NCI-H2081 treated with DMSO at 0.1 percent for 48 hours (cell line): ENCODE data around the gene NPIPB8.
"Not testable (repeated sequence)": the region's sequence is repeated elsewhere in the genome, so short reads cannot be mapped to it uniquely, and the experiment has no call there.

Source experiments
- DNase-seq: peaks from one replicate; lab custom pipeline; 2025; lab: John Stamatoyannopoulos, UW

Gene NPIPB8

DNA sequence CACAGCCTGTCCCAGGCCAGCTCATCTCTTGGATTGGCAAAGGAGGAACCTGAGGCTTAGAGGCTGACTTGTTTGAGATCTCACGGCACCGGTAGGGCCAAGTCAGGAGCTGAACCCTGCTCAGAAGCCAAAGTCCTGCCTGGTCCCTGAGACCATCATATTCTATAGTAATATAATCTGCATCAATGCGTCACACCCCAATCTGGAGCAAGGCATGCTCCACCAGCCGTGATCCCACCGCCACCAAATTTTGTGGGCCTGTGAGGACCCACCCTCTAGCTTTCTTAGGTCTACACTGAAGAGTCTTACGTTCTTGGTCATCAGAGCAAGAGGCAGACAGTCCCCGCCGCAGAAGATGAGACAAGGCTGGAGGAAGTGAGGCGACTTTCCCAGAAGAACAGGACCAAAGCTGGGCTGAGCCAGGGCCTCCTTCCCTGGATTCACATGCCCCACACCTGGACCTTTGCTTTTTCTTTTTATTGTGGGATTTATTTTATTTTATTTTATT, 30.7 kb upstream of the NPIPB8 start:
- no peak for DNase-seq

GRCh38 chr16:28607681-28608495, 30.0 kb upstream of the NPIPB8 start:
- DNase-seq = not testable (repeated sequence)

DNA sequence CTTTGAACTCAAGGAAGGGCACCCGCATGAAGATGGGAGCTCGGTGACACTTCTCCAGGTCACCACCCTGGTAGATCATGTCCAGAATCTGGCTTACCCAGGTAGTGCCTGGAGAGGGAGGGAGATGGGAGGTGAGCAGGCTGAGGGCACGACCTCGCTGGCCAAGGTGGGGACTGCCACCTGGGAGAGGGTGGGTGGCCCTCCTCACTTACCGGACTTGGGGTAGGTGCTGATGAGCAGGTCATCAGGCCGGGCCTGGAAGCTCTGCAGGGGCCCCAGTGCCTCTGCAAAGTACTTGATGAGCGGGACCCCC, 29.4 kb upstream of the NPIPB8 start:
- not testable (repeated sequence) for DNase-seq

- not testable (repeated sequence) for DNase-seq
These were observed 28.8 kb upstream of the NPIPB8 start for GRCh38 chr16:28608867-28609596.

GRCh38 chr16:28609631-28610594, 28.0 kb upstream of the NPIPB8 start, which contains the start of gene SULT1A1:
Gene SULT1A1, minus strand, starts transcription at chr16:28610044. Its CDS starts 1,189 bp downstream, at chr16:28608855.
- no peak for DNase-seq

DNA sequence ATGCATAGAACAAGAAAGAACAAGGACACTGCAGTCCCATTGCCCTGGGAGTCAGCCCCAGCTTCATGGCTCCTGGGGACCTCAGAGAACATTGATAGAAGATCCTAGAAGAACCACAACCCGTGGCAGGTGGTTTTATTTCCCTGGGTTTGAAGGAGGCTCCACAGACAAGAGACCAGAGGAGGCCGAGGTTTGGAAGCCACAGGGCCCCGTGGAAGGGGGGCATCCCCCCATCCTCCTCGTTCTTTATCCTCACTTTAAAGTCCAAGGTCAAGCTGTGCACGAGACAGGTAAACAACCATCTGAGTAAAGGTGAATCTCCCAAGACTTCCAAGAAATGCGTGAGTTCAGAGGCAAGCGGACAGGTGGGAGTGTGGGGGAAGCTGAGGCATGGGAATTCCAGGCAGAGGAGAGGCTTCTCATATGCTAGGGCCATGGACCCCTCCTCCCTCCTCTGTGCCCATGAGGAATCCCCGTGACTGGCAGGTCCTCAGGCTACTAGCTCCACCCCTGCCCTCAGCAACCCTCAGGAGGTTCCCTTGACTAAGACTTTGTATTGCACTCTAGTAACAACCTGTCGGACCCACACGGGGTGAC, 27.2 kb upstream of the NPIPB8 start:
- DNase-seq = no peak

DNA sequence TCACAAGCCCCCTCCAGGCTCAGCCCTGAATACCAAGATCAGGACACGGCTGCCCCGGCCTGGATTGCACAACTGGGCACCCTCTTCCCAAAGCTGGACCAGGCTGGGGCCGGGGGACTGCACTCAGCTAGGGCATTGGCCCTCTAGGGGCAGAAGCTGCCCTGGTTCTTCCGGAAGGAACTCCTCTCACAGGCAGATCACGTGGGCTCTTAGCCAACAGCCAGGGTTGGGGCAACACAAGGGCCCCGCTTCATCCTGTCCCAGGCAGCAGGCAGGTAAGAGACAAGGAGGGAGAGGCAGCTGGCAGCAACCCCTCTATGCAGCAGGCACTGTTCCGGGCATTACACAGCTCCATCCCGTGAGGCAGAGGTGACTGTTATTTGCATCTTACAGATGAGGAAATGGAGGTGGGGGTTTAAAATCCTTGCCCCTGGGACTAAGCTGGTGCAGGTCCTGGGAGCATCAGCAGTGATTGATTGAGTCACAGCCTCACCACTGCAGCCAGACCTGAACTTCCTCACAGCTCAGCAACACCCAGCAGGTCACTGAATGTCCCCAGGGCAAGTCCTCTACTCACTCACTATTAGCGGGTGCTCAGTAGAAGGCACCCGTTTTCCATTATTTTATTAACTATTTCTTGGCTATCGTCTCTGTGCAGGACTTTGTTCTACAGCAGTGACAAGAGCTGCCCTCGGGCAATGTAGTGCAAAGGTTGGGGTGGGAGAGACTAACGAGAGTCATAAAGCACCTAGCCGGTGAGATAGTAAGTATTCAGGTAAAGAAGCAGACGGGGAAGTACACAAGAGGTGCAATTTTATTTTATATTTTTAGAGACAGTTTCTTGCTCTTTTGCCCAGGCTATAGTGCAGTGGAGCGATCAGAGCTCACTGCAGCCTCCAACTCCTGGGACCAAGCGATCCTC, 25.2 kb upstream of the NPIPB8 start:
- not testable (repeated sequence) for DNase-seq

- DNase-seq = not testable (repeated sequence)
These were observed 24.0 kb upstream of the NPIPB8 start for GRCh38 chr16:28613912-28614311.

DNA sequence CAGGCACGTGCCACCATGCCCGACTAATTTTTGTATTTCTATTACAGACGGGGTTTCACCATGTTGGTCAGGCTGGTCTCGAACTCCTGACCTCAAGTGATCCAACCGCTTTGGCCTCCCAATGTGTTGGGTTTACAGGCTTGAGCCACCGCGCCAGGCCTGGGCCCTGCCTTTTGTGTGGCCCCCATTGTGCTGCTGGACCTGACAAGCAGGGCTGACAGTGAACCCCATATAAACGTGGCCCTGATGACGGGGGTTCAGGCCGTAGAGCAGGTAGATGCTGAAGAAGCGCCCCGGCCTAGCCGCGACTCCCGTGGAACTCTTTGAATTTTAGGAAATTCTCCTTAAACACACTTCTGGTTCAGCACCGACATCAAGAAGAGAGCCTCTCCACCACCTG, 23.3 kb upstream of the NPIPB8 start:
- DNase-seq = not testable (repeated sequence)

DNA sequence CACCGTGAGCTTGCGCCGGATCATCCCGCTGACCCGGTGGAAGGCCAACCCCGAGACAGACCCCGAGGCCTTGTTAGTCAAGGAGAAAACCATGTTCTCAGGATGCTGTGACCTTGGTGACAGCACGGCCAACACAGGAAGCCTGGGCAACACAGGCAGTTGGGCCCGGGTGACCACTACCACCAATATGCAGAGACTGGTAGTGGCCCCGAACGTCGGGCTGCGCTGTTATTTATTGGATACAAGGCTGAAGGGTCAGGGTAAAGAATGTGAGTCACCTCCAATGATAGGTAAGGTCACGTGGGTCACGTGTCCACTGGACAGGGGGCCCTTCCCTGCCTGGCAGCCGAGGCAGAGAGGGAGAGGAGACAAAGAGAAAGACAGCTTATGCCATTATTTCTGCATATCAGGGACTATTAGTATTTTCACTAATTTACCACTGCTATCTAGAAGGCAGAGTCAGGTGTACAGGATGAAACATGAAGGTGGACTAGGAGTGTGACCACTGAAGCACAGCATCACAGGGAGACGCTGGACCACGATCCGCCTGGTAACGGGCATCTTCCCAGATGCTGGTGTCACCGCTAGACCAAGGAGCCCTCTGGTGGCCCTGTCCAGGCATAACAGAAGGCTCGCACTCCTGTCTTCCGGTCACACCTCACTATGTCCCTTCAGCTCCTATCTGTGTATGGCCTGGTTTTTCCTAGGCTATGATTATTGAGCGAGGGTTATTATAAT, 22.2 kb upstream of the NPIPB8 start:
- DNase-seq = not testable (repeated sequence)

GRCh38 chr16:28616224-28616577, 21.7 kb upstream of the NPIPB8 start:
- DNase-seq = not testable (repeated sequence)

DNA sequence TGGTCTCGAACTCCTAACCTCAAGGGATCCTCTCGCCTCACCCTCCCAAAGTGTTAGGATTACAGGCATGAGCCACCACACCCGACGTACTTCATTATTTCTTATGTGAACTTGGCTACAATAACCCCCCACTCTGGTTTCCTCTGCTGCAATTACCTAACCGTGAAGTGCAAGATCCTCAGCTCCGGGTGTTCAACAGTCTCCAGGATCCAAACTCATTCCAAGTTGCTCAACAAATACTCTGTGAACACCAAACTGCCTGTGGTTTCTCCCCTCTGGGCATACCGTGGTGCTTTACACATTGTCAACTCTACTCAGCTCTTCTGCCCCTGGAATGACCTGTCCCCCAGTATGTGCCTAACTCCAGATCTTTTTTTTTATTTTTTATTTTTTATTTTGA, 21.2 kb upstream of the NPIPB8 start:
- DNase-seq = no peak

DNA sequence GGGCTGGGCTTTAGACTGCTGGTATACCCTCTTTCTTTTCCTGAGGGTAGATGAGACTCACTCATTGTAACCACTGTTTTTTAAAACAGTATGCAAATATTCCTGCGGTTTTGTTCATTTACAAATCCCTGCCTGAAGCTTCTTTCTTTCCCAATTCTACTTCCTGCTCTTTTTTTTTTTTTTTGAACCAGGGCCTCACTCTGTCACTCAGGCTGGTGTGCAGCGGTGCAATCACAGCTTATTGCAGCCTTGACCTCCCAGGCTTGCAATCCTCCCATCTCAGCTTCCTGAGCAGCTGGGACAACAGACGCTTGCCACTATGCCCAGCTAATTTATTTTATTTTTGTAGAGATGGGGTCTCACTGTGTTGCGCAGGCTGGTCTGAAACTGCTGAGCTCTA, 20.0 kb upstream of the NPIPB8 start:
- no peak for DNase-seq

GRCh38 chr16:28620316-28620715, 17.5 kb upstream of the NPIPB8 start:
- not testable (repeated sequence) for DNase-seq

- no peak for DNase-seq
These were observed 16.2 kb upstream of the NPIPB8 start for GRCh38 chr16:28621481-28622155.

- DNase-seq = not testable (repeated sequence)
These were observed 15.2 kb upstream of the NPIPB8 start for GRCh38 chr16:28622532-28623171.

- peak; percentile 32 for DNase-seq
These were observed 14.6 kb upstream of the NPIPB8 start for GRCh38 chr16:28623172-28623711.

DNA sequence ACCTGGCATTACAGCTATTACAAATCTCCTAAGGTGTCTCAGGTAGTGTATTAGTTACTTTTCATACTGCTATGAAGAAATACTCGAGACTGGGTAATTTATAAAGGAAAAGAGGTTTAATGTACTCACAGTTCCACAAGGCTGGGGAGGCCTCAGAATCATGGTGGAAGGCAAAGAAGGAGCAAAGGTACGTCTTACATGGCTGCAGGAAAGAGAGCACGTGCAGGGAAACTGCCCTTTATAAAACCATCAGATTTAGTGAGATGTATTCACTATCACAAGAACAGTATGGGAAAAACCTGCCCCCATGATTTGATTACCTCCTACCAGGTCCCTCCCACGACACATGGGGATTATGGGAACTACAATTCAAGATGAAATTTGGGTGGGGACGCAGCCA, 7.0 kb upstream of the NPIPB8 start:
- not testable (repeated sequence) for DNase-seq
